B cell (primary cell): Measurements from ENCODE around the gene PNPLA6. TPM values are rescaled to one million over a fixed set of nuclear protein-coding genes. Genes with fewer than 3 reads are reported as not detected.

Experiments
- ATAC-seq: fragments of 200-7000 bp; cut with Tn5 transposase; one replicate; pipeline ENCODE4 v1.10.0; 2021; ENCODE audit warnings: low read depth, mild to moderate bottlenecking, moderate number of reproducible peaks, moderate library complexity
- CTCF ChIA-PET: fragments of 350-600 bp; sonication (Branson Sonifier 250); formaldehyde crosslinking; loops from one replicate; lab custom pipeline; 2021; ENCODE audit warnings: antibody characterized with exemption, inconsistent platforms; lab: Charles Lee
- POLR2A ChIA-PET: fragments of 350-600 bp; sonication (Branson Sonifier 250); formaldehyde crosslinking; loops from one replicate; lab custom pipeline; 2021; ENCODE audit warnings: antibody characterized with exemption; lab: Charles Lee
- DNase-seq: peaks from one replicate; pipeline ENCODE4 v3.0.0; 2013
- H2AFZ ChIP-seq: 2 replicates; pipeline ENCODE4 v1.6.1; 2012; ENCODE audit warnings: mild to moderate bottlenecking, low read depth, low read length; ENCODE audit not compliant: insufficient read depth, poor library complexity, severe bottlenecking
- H3K27ac ChIP-seq, 2 donors: 1 replicate in 1 of 2; 2 replicates in 1 of 2; pipeline ENCODE4 v1.5.1; 2012 to 2013; ENCODE audit warnings: low read length in 2 of 2, mild to moderate bottlenecking in 2 of 2, moderate library complexity in 1 of 2
- H3K27me3 ChIP-seq, 4 experiments: fragments of 200-600 bp in 1 of 4; sonication (generic) in 1 of 4; replicated peaks in 1 of 4; 1 replicate in 2 of 4; 2 replicates in 2 of 4; pipeline versions ENCODE4 v1.6.1 to v1.7.0; 2013 to 2016; ENCODE audit warnings: low read length in 3 of 4, mild to moderate bottlenecking in 2 of 4, mixed read lengths in 1 of 4, moderate library complexity in 1 of 4; ENCODE audit not compliant: insufficient read depth in 4 of 4, control insufficient read depth in 3 of 4; ENCODE audit errors: control extremely low read depth in 1 of 4
- H3K36me3 ChIP-seq, 2 experiments: replicated peaks in 1 of 2; 1 replicate in 1 of 2; 2 replicates in 1 of 2; pipeline versions ENCODE4 v1.6.1 to v1.7.1; 2013; ENCODE audit warnings: low read length in 1 of 2; ENCODE audit not compliant: insufficient read depth in 2 of 2, control insufficient read depth in 1 of 2; ENCODE audit errors: control extremely low read depth in 1 of 2, extremely low read depth in 1 of 2
- H3K4me1 ChIP-seq, 2 donors: fragments of 200-600 bp in 1 of 2; sonication (generic) in 1 of 2; 1 replicate in 1 of 2; 2 replicates in 1 of 2; pipeline versions ENCODE4 v1.5.1 to v1.6.1; 2013 to 2017; ENCODE audit warnings: low read length in 2 of 2; ENCODE audit not compliant: control insufficient read depth in 2 of 2, insufficient read depth in 2 of 2
- H3K4me2 ChIP-seq: replicated peaks from 2 replicates; pipeline ENCODE3; 2012; ENCODE audit warnings: mild to moderate bottlenecking, low read depth, low read length; ENCODE audit not compliant: poor library complexity, severe bottlenecking
- H3K4me3 ChIP-seq, 5 experiments: fragments of 200-600 bp in 1 of 5; sonication (generic) in 1 of 5; 1 replicate in 3 of 5; 2 replicates in 2 of 5; pipeline versions ENCODE4 v1.5.1 to v1.7.0; 2011 to 2016; ENCODE audit warnings: low read length in 4 of 5, mild to moderate bottlenecking in 4 of 5, low read depth in 2 of 5, control low read depth in 1 of 5, moderate library complexity in 1 of 5; ENCODE audit not compliant: insufficient read depth in 1 of 5; ENCODE audit errors: control extremely low read depth in 1 of 5, extremely low read depth in 1 of 5
- H3K79me2 ChIP-seq: fragments of 200-600 bp; sonication (generic); one replicate; pipeline ENCODE4 v1.6.0; 2016; ENCODE audit warnings: low read length; ENCODE audit not compliant: control insufficient read depth, insufficient read depth
- H3K9ac ChIP-seq: fragments of 200-600 bp; sonication (generic); 2 replicates; pipeline ENCODE4 v1.6.1; 2017; ENCODE audit warnings: mild to moderate bottlenecking, low read length, moderate library complexity
- H3K9me3 ChIP-seq, 3 donors: one replicate each; pipeline versions ENCODE4 v1.6.1 to v1.7.1; 2013; ENCODE audit warnings: low read length in 2 of 3; ENCODE audit not compliant: control insufficient read depth in 2 of 3, insufficient read depth in 1 of 3; ENCODE audit errors: control extremely low read depth in 1 of 3
- H4K20me1 ChIP-seq: 2 replicates; pipeline ENCODE4 v1.6.0; 2012; ENCODE audit warnings: mild to moderate bottlenecking, low read length; ENCODE audit not compliant: insufficient read depth, control insufficient read depth, poor library complexity, severe bottlenecking
- H3K27ac Mint-ChIP-seq: one replicate; pipeline ENCODE4 v1.8.0; 2021; ENCODE audit warnings: mixed read lengths
- H3K27me3 Mint-ChIP-seq: one replicate; pipeline ENCODE4 v1.8.0; 2021; ENCODE audit warnings: mixed read lengths
- H3K4me1 Mint-ChIP-seq: one replicate; pipeline ENCODE4 v1.8.0; 2021; ENCODE audit warnings: mixed read lengths
- H3K4me3 Mint-ChIP-seq: one replicate; pipeline ENCODE4 v1.8.0; 2021; ENCODE audit warnings: mixed read lengths
- H3K9me3 Mint-ChIP-seq: one replicate; pipeline ENCODE4 v1.8.0; 2022; ENCODE audit warnings: mixed read lengths; ENCODE audit not compliant: insufficient read depth
- EZH2 ChIP-seq: IDR thresholded peaks from 2 replicates; pipeline ENCODE4 v1.6.1; 2012; ENCODE audit warnings: borderline replicate concordance, low read depth, mild to moderate bottlenecking, moderate library complexity, low read length; ENCODE audit not compliant: insufficient read depth, poor library complexity, severe bottlenecking
- WGBS: methylation state at CpG from one replicate; pipeline ENCODE4 v1.1.5; 2013; ENCODE audit warnings: missing lambda C conversion rate; ENCODE audit not compliant: insufficient coverage; 5-methylcytosine and 5-hydroxymethylcytosine counted together
- intact Hi-C: fragments of 100-400 bp; cut with micrococcal nuclease; formaldehyde crosslinking; loops from one replicate; pipeline ENCODE4 v1.10.0; 2022
- polyA plus RNA-seq: library from polyadenylated mRNA; depleted of rRNA; stranded (reverse); fragments of >200 nt; gene quantifications from 2 replicates; pipeline ENCODE4 v1.2.3, GENCODE V29; 2012
- total RNA-seq, 2 donors: library from RNA; stranded (reverse); fragments of 120-200 nt in 1 of 2; gene quantifications; 1 replicate in 1 of 2; 2 replicates in 1 of 2; pipeline versions ENCODE4 v1.2.3 to v1.2.4, GENCODE V29; 2013 to 2022
- TF ChIP-seq, protein P1 (sequence below): fragments of 200-600 bp; IDR thresholded peaks from one replicate; pipeline ENCODE4 v1.8.0; 2022; ENCODE audit warnings: antibody characterized with exemption, mild to moderate bottlenecking

The PNPLA6 gene
- total and polyA plus RNA-seq, 2 donors (not counting 1 experiment from before 2014, with no cell fraction given) = 102 to 149 TPM

DNA sequence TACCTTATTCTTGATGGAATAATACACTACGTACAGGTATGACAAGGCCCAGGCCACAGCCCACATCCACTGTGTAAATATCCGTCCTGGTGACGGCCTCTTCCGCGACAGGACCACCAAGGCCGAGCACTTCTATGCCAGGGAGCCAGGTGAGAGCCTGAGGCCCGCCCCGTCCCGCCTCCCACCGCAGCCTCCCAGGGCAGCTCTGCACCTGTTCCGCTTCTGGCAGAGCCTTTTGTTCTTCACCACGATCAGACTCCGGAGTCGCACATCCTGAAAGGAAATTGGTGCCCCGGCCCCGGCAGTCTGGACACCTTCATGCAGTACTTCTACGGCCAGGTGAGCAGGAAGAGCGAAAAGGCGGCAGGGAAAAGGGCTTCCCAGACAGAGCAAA lies 30.2 kb upstream of the PNPLA6 start:
- peaks cover 38% of the 10 kb centered on the region for H3K27me3 Mint-ChIP-seq
- ATAC-seq (no peak), DNase-seq (no peak)
- Histone ChIP-seq H3K4me2 (peak overlapping the region; percentile 53), H3K36me3 (no peaks in the 10 kb centered on the region), H3K9ac (peak overlapping the region; percentile 15), H2AFZ (peak overlapping the region; percentile 0), H3K27ac (no peak overlapping the region), H3K79me2 (no peaks in the 10 kb centered on the region), H3K9me3 (peaks cover 0 to 18% (median 0%) of the 10 kb centered on the region in 3 donors), H3K4me1 (peaks cover 20 to 21% of the 10 kb centered on the region in 2 donors), H3K4me3 (no peak overlapping the region), H3K27me3 (peaks cover 0 to 62% (median 26%) of the 10 kb centered on the region in 4 experiments), H4K20me1 (no peaks in the 10 kb centered on the region)
- no peak overlapping the region for H3K27ac Mint-ChIP-seq
- peaks cover 12% of the 10 kb centered on the region for H3K4me1 Mint-ChIP-seq
- WGBS = 25% methylated on average over 19 of the region's 19 CpGs
- CTCF ChIA-PET = no interaction called here
- peak overlapping the region; percentile 29 for H3K4me3 Mint-ChIP-seq
- no peaks in the 10 kb centered on the region for H3K9me3 Mint-ChIP-seq
- TF ChIP-seq, protein P1, sequence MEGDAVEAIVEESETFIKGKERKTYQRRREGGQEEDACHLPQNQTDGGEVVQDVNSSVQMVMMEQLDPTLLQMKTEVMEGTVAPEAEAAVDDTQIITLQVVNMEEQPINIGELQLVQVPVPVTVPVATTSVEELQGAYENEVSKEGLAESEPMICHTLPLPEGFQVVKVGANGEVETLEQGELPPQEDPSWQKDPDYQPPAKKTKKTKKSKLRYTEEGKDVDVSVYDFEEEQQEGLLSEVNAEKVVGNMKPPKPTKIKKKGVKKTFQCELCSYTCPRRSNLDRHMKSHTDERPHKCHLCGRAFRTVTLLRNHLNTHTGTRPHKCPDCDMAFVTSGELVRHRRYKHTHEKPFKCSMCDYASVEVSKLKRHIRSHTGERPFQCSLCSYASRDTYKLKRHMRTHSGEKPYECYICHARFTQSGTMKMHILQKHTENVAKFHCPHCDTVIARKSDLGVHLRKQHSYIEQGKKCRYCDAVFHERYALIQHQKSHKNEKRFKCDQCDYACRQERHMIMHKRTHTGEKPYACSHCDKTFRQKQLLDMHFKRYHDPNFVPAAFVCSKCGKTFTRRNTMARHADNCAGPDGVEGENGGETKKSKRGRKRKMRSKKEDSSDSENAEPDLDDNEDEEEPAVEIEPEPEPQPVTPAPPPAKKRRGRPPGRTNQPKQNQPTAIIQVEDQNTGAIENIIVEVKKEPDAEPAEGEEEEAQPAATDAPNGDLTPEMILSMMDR = no peak
- TF ChIP-seq EZH2 = no peak
- POLR2A ChIA-PET = no interaction called here
- intact Hi-C loops = loop anchor here (2.0 kb wide), 1 partner anchor 16 kb away; the partner anchor contains the start of gene PEX11G

DNA sequence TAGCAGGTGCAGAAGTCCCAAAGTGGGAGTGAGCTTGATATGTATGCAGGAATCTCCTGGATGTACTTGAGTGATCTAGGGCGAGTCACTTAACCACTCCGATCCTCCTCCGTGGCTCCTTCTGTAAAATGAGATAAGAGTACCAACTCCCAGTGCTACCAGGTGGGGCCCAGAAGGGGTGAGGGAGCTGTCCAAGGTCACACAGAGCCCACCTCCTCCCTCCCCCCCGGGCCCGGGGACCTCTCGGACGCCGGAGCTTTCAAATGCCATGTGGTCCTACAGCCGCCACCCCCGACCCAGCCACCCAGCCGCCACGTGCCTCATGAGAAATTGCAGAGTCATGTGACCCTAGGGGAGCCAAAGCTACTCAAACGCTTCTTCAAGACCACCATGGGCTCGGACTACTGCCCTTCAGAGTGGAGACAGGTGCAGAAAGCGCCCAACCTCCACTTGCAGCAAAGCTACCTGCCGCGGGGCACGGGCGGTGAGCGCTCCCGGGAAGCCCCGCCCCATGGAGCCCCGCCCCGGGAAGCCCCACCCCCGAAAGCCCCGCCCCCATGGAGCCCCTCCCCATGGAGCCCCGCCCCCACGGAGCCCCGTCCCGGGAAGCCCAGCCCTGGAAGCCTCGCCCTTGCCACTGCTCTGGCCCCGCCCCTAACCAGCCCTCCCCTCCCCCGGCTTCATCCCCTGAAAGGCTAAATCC lies 29.7 kb upstream of the PNPLA6 start:
- peak overlapping the region; percentile 53 for H3K4me2 ChIP-seq
- no peaks in the 10 kb centered on the region for H4K20me1 ChIP-seq
- H3K9ac ChIP-seq = peak overlapping the region; percentile 15
- Mint-ChIP-seq H3K4me1 (peaks cover 12% of the 10 kb centered on the region), H3K9me3 (no peaks in the 10 kb centered on the region), H3K27ac (no peak overlapping the region), H3K27me3 (peaks cover 40% of the 10 kb centered on the region), H3K4me3 (peak overlapping the region; percentile 29)
- no peaks in the 10 kb centered on the region for H3K79me2 ChIP-seq
- TF ChIP-seq, protein P1 = no peak
- TF ChIP-seq EZH2 = no peak
- H3K4me1 ChIP-seq = peaks cover 16 to 18% of the 10 kb centered on the region in 2 donors
- H3K36me3 ChIP-seq = no peaks in the 10 kb centered on the region
- peaks cover 0 to 58% (median 25%) of the 10 kb centered on the region in 4 experiments for H3K27me3 ChIP-seq
- H3K27ac ChIP-seq = no peak overlapping the region
- peaks cover 0 to 18% (median 0%) of the 10 kb centered on the region in 3 donors for H3K9me3 ChIP-seq
- peak overlapping the region; percentile 0 for H2AFZ ChIP-seq
- DNase-seq = no peak
- ChIA-PET POLR2A (interaction anchor here (0.7 kb wide), 1 partner anchor 176 kb away, joined by 4 read pairs; no protein-coding TSS in a partner anchor), CTCF (no interaction called here)
- no peak for ATAC-seq
- peak overlapping the region in 1 of 5 experiments; percentile 24 for H3K4me3 ChIP-seq
- intact Hi-C loops = loop anchor here (2.0 kb wide), 1 partner anchor 17 kb away; the partner anchor contains the start of gene PEX11G
- 5% methylated on average over 19 of the region's 33 CpGs for WGBS
